SU-DHL-6 (cell line): ENCODE results near the gene DNAH7.

ENCODE experiments used
- H2AFZ ChIP-seq: fragments of 200-600 bp; sonication (generic); 2 replicates; pipeline ENCODE4 v1.6.1; 2014; ENCODE audit warnings: low read depth, mild to moderate bottlenecking, moderate library complexity, mixed read lengths, antibody characterized with exemption, low read length; ENCODE audit not compliant: severe bottlenecking
- H3F3A ChIP-seq: fragments of 200-600 bp; shearing (Covaris generic); 2 replicates; pipeline ENCODE4 v1.6.0; 2016; ENCODE audit warnings: antibody characterized with exemption, mild to moderate bottlenecking; ENCODE audit not compliant: insufficient read depth
- H3K27ac ChIP-seq: fragments of 200-600 bp; sonication (generic); 2 replicates; pipeline ENCODE4 v1.5.1; 2016; ENCODE audit warnings: low read depth, mild to moderate bottlenecking, low read length, moderate library complexity, mixed read lengths
- H3K27me3 ChIP-seq: fragments of 200-600 bp; sonication (generic), shearing (Covaris generic); 2 replicates; pipeline ENCODE4 v1.6.0; 2014; ENCODE audit warnings: mild to moderate bottlenecking, low read length
- H3K36me3 ChIP-seq: fragments of 200-600 bp; sonication (generic); 2 replicates; pipeline ENCODE4 v1.6.1; 2014; ENCODE audit warnings: mild to moderate bottlenecking, low read length, mixed read lengths
- H3K4me2 ChIP-seq: fragments of 300-600, 200-600 bp; shearing (Covaris generic), sonication (generic); 2 replicates; pipeline ENCODE4 v1.6.0; 2014; ENCODE audit warnings: low read length, low read depth, mild to moderate bottlenecking; ENCODE audit not compliant: poor library complexity, severe bottlenecking
- H3K4me3 ChIP-seq: fragments of 200-600 bp; sonication (generic); 2 replicates; pipeline ENCODE4 v1.5.1; 2014; ENCODE audit warnings: antibody characterized with exemption, low read length, mild to moderate bottlenecking, mixed read lengths; ENCODE audit not compliant: insufficient read depth, poor library complexity, severe bottlenecking
- H3K79me2 ChIP-seq: fragments of 200-600 bp; sonication (generic); 2 replicates; pipeline ENCODE4 v1.6.1; 2014; ENCODE audit warnings: mild to moderate bottlenecking, low read length, moderate library complexity; ENCODE audit not compliant: insufficient read depth
- H3K9ac ChIP-seq: fragments of 200-600 bp; sonication (generic); 2 replicates; pipeline ENCODE4 v1.7.0; 2014; ENCODE audit warnings: mild to moderate bottlenecking, low read length
- H3K9me2 ChIP-seq: fragments of 200-600 bp; sonication (generic); replicated peaks from 2 replicates; pipeline ENCODE4 v1.6.1; 2014; ENCODE audit warnings: low read length; ENCODE audit not compliant: insufficient read depth
- H3K9me3 ChIP-seq: fragments of 200-600 bp; sonication (generic); 2 replicates; pipeline ENCODE4 v1.6.1; 2014; ENCODE audit warnings: low read length, mixed read lengths; ENCODE audit not compliant: insufficient read depth
- H4K20me1 ChIP-seq: fragments of 200-600 bp; sonication (generic); 2 replicates; pipeline ENCODE4 v1.6.1; 2014; ENCODE audit warnings: low read depth, mild to moderate bottlenecking, antibody characterized with exemption, low read length, moderate library complexity, mixed read lengths
- CTCF ChIP-seq: fragments of 200-600 bp; sonication (generic); IDR thresholded peaks from one replicate; pipeline ENCODE4 v1.5.1; 2017; ENCODE audit warnings: antibody characterized with exemption, mild to moderate bottlenecking, low read length, moderate library complexity; ENCODE audit not compliant: insufficient read depth, poor library complexity, severe bottlenecking
- EZH2phosphoT487 ChIP-seq: fragments of 200-600 bp; sonication (generic), shearing (Covaris generic); conservative IDR thresholded peaks from 2 replicates; pipeline ENCODE4 v1.6.1; 2018; ENCODE audit warnings: mild to moderate bottlenecking, antibody characterized with exemption, low read length, moderate library complexity, mixed read lengths

DNAH7 gene

GRCh38 chr2:195903956-195904355 is 164.7 kb downstream of the DNAH7 start:
- no peaks in the 10 kb centered on the region for H3F3A ChIP-seq
- H3K9me3 ChIP-seq = no peaks in the 10 kb centered on the region
- no peaks in the 10 kb centered on the region for H4K20me1 ChIP-seq
- H3K4me2 ChIP-seq = no peak overlapping the region
- H3K9me2 ChIP-seq = no peaks in the 10 kb centered on the region
- no peak overlapping the region for H3K27ac ChIP-seq
- no peak overlapping the region for H3K9ac ChIP-seq
- H2AFZ ChIP-seq = no peak overlapping the region
- no peak for TF ChIP-seq CTCF
- TF ChIP-seq EZH2phosphoT487 = no peak
- no peaks in the 10 kb centered on the region for H3K27me3 ChIP-seq
- H3K79me2 ChIP-seq = no peaks in the 10 kb centered on the region
- H3K36me3 ChIP-seq = no peaks in the 10 kb centered on the region
- H3K4me3 ChIP-seq = no peak overlapping the region

- Histone ChIP-seq H3K36me3 (no peaks in the 10 kb centered on the region), H3K4me3 (no peak overlapping the region)
Measured at GRCh38 chr2:195902857-195903256, 165.8 kb downstream of the DNAH7 start.

GRCh38 chr2:195899226-195899625 is 169.4 kb downstream of the DNAH7 start:
- Histone ChIP-seq H3K36me3 (no peaks in the 10 kb centered on the region), H3K4me3 (no peak overlapping the region), H3K27me3 (no peaks in the 10 kb centered on the region), H3K27ac (no peak overlapping the region), H3K4me2 (no peak overlapping the region), H4K20me1 (no peaks in the 10 kb centered on the region), H3K9ac (no peak overlapping the region), H3K79me2 (no peaks in the 10 kb centered on the region), H2AFZ (no peak overlapping the region), H3F3A (no peaks in the 10 kb centered on the region), H3K9me3 (no peaks in the 10 kb centered on the region), H3K9me2 (no peaks in the 10 kb centered on the region)
- TF ChIP-seq EZH2phosphoT487 = no peak
- no peak for TF ChIP-seq CTCF

More at GRCh38 chr2:195902857-195903256, 165.8 kb downstream of the DNAH7 start:
- no peak overlapping the region for H2AFZ ChIP-seq
- no peak overlapping the region for H3K4me2 ChIP-seq
- TF ChIP-seq CTCF (no peak), EZH2phosphoT487 (no peak)
- H3K9ac ChIP-seq = no peak overlapping the region
- H3K9me2 ChIP-seq = no peaks in the 10 kb centered on the region
- no peaks in the 10 kb centered on the region for H3F3A ChIP-seq
- no peaks in the 10 kb centered on the region for H3K9me3 ChIP-seq
- H3K79me2 ChIP-seq = no peaks in the 10 kb centered on the region
- H4K20me1 ChIP-seq = no peaks in the 10 kb centered on the region
- no peaks in the 10 kb centered on the region for H3K27me3 ChIP-seq
- H3K27ac ChIP-seq = no peak overlapping the region
